Caco-2 (cell line): ENCODE results near the gene SEC14L1. TPM values are rescaled to one million over a fixed set of nuclear protein-coding genes. Genes with fewer than 3 reads are reported as not detected.

Experiments used
- BruUV-seq: library from RNA; stranded (reverse); fragments of 400-500 nt; replicated peaks from 2 replicates; lab custom pipeline; 2021; lab: Mats Ljungman, UMichigan
- CTCF ChIA-PET: fragments of 300-600 bp; sonication (Branson Sonifier 250); formaldehyde crosslinking; loops from one replicate; lab custom pipeline; 2022; ENCODE audit warnings: antibody characterized with exemption; lab: Charles Lee
- POLR2A ChIA-PET: fragments of 300-600 bp; sonication (Branson Sonifier 250); formaldehyde crosslinking; loops from one replicate; lab custom pipeline; 2022; ENCODE audit warnings: antibody characterized with exemption; lab: Charles Lee
- DNase-seq, 2 experiments: peaks; one replicate each; pipeline versions ENCODE4 v3.0.0 to v3.0.0-alpha.2; 2020 to 2022
- H3K27me3 ChIP-seq: replicated peaks from 2 replicates; pipeline ENCODE4 v1.6.0; 2011; ENCODE audit warnings: low read length; ENCODE audit not compliant: control insufficient read depth, insufficient read depth
- H3K36me3 ChIP-seq: 2 replicates; pipeline ENCODE4 v1.5.1; 2011; ENCODE audit warnings: low read length; ENCODE audit not compliant: control insufficient read depth, insufficient read depth
- H3K4me1 ChIP-seq: fragments of 250-450 bp; sonication (Bioruptor Pico); 2 replicates; pipeline ENCODE4 v1.5.1; 2020; ENCODE audit warnings: mild to moderate bottlenecking
- H3K4me3 ChIP-seq: 2 replicates; pipeline ENCODE4 v1.5.1; 2011; ENCODE audit warnings: low read depth, mild to moderate bottlenecking, control low read depth, low read length
- H3K9me3 ChIP-seq: fragments of 250-450 bp; sonication (Bioruptor Pico); 2 replicates; pipeline ENCODE4 v1.5.1; 2020; ENCODE audit warnings: mild to moderate bottlenecking, moderate library complexity
- H3K27ac Mint-ChIP-seq: one replicate; pipeline ENCODE4 v1.8.0; 2022; ENCODE audit warnings: mixed read lengths; ENCODE audit not compliant: unreplicated experiment
- H3K27me3 Mint-ChIP-seq: one replicate; pipeline ENCODE4 v1.8.0; 2022; ENCODE audit warnings: mixed read lengths; ENCODE audit not compliant: insufficient read depth, unreplicated experiment
- H3K36me3 Mint-ChIP-seq: one replicate; pipeline ENCODE4 v1.8.0; 2022; ENCODE audit warnings: mild to moderate bottlenecking, mixed read lengths; ENCODE audit not compliant: insufficient read depth, unreplicated experiment
- H3K4me1 Mint-ChIP-seq: one replicate; pipeline ENCODE4 v1.8.0; 2022; ENCODE audit warnings: low read depth, mixed read lengths; ENCODE audit not compliant: unreplicated experiment
- H3K4me3 Mint-ChIP-seq: one replicate; pipeline ENCODE4 v1.8.0; 2022; ENCODE audit warnings: mild to moderate bottlenecking, moderate library complexity, mixed read lengths; ENCODE audit not compliant: unreplicated experiment
- H3K9me3 Mint-ChIP-seq: one replicate; pipeline ENCODE4 v1.8.0; 2022; ENCODE audit warnings: mixed read lengths; ENCODE audit not compliant: unreplicated experiment
- intact Hi-C: fragments of 100-400 bp; cut with micrococcal nuclease; formaldehyde crosslinking; loops from one replicate; pipeline ENCODE4 v1.10.0; 2022; ENCODE audit not compliant: unreplicated experiment
- total RNA-seq: library from RNA; stranded (reverse); gene quantifications from 2 replicates; pipeline ENCODE4 v1.2.3, GENCODE V29; 2022
- TF ChIP-seq, protein P1 (sequence below), 2 experiments: fragments of 200-600 bp in 1 of 2; IDR thresholded peaks; 1 replicate in 1 of 2; 2 replicates in 1 of 2; pipeline versions ENCODE4 v1.5.1 to v1.8.0; 2011 to 2022; ENCODE audit warnings: antibody characterized with exemption in 1 of 2, control low read depth in 1 of 2, inconsistent platforms in 1 of 2, low read depth in 1 of 2, low read length in 1 of 2, mild to moderate bottlenecking in 1 of 2, moderate library complexity in 1 of 2; ENCODE audit not compliant: insufficient read depth in 1 of 2, severe bottlenecking in 1 of 2, unreplicated experiment in 1 of 2

Gene SEC14L1
- total RNA-seq, 1 experiment from 2014 or later, result 92.0 TPM

DNA sequence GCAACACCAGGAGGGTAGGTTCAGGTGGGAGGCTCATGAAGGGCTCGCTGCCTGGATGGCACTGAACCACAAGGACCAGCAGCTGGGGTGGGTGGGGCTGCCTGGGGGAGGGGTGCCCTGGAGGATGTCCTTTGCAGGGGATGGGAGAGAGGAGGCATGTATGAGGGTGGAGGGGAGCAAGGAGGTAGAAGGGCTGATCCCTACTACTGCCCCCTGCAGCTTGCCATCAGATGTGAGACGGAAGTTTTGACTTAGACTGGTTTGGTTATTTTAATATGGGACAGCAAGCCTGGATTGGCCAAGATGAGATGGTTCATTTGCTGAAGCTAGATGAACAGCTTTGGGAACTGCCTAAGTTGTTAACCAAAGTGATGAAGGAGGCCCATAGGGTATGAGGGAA is 115.9 kb downstream of the SEC14L1 start:
- no peak overlapping the region for H3K4me3 ChIP-seq
- H3K36me3 ChIP-seq, result no peaks in the 10 kb centered on the region
- TF ChIP-seq, protein P1, sequence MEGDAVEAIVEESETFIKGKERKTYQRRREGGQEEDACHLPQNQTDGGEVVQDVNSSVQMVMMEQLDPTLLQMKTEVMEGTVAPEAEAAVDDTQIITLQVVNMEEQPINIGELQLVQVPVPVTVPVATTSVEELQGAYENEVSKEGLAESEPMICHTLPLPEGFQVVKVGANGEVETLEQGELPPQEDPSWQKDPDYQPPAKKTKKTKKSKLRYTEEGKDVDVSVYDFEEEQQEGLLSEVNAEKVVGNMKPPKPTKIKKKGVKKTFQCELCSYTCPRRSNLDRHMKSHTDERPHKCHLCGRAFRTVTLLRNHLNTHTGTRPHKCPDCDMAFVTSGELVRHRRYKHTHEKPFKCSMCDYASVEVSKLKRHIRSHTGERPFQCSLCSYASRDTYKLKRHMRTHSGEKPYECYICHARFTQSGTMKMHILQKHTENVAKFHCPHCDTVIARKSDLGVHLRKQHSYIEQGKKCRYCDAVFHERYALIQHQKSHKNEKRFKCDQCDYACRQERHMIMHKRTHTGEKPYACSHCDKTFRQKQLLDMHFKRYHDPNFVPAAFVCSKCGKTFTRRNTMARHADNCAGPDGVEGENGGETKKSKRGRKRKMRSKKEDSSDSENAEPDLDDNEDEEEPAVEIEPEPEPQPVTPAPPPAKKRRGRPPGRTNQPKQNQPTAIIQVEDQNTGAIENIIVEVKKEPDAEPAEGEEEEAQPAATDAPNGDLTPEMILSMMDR (IDR thresholded peaks at IDR 0.05; ENCODE audit: insufficient read depth in 1 of 2, low read depth in 1 of 2, low read length in 1 of 2, severe bottlenecking in 1 of 2, unreplicated experiment in 1 of 2), result no peak
- H3K4me1 Mint-ChIP-seq, result peaks cover 17% of the 10 kb centered on the region
- no peaks in the 10 kb centered on the region for H3K27me3 Mint-ChIP-seq
- no peak overlapping the region for H3K4me3 Mint-ChIP-seq
- peaks cover 5% of the 10 kb centered on the region for H3K36me3 Mint-ChIP-seq
- no peaks in the 10 kb centered on the region for H3K9me3 Mint-ChIP-seq
- DNase-seq, result no peak
- peaks cover 22% of the 10 kb centered on the region for H3K4me1 ChIP-seq
- intact Hi-C loops, result loop anchor here (10.0 kb wide), 1 partner anchor 238 kb away; no protein-coding TSS in a partner anchor
- CTCF ChIA-PET, result no interaction called here
- BruUV-seq, result no TSS peak
- no peaks in the 10 kb centered on the region; the same call in 1 of the 2 replicates for H3K9me3 ChIP-seq
- no peak overlapping the region for H3K27ac Mint-ChIP-seq
- POLR2A ChIA-PET, result no interaction called here
- no peaks in the 10 kb centered on the region for H3K27me3 ChIP-seq

DNA sequence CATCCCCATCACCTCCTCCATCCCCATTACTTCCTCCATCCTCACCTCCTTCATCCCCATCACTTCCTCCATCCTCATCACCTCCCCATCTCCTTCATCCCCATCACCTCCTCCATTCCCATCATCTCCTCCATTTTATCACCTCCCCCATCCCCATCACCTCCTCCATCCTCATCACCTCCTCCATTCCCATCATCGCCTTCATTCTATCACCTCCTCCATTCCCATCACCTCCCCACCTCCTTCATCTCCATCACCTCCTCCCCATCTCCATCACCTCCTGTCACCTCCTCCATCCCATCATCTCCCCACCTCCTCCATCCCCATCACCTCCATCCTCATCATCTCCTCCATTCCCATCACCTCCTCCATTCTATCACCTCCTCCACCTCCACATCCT is 116.4 kb downstream of the SEC14L1 start:
- ChIA-PET POLR2A (no interaction called here), CTCF (no interaction called here)
- no peak overlapping the region for H3K4me3 Mint-ChIP-seq
- H3K36me3 Mint-ChIP-seq, result peaks cover 5% of the 10 kb centered on the region
- BruUV-seq, result no TSS peak
- no peak overlapping the region for H3K4me3 ChIP-seq
- TF ChIP-seq, protein P1 (IDR thresholded peaks at IDR 0.05; ENCODE audit: insufficient read depth in 1 of 2, low read depth in 1 of 2, low read length in 1 of 2, severe bottlenecking in 1 of 2, unreplicated experiment in 1 of 2), result no peak
- H3K4me1 ChIP-seq, result peaks cover 22% of the 10 kb centered on the region
- no peaks in the 10 kb centered on the region; the same call in 1 of the 2 replicates for H3K9me3 ChIP-seq
- H3K36me3 ChIP-seq, result no peaks in the 10 kb centered on the region
- H3K27ac Mint-ChIP-seq, result no peak overlapping the region
- no peaks in the 10 kb centered on the region for H3K27me3 Mint-ChIP-seq
- peaks cover 17% of the 10 kb centered on the region for H3K4me1 Mint-ChIP-seq
- DNase-seq, result no peak
- intact Hi-C loops, result loop anchor here (10.0 kb wide), 1 partner anchor 238 kb away; no protein-coding TSS in a partner anchor
- no peaks in the 10 kb centered on the region for H3K27me3 ChIP-seq
- no peaks in the 10 kb centered on the region for H3K9me3 Mint-ChIP-seq

DNA sequence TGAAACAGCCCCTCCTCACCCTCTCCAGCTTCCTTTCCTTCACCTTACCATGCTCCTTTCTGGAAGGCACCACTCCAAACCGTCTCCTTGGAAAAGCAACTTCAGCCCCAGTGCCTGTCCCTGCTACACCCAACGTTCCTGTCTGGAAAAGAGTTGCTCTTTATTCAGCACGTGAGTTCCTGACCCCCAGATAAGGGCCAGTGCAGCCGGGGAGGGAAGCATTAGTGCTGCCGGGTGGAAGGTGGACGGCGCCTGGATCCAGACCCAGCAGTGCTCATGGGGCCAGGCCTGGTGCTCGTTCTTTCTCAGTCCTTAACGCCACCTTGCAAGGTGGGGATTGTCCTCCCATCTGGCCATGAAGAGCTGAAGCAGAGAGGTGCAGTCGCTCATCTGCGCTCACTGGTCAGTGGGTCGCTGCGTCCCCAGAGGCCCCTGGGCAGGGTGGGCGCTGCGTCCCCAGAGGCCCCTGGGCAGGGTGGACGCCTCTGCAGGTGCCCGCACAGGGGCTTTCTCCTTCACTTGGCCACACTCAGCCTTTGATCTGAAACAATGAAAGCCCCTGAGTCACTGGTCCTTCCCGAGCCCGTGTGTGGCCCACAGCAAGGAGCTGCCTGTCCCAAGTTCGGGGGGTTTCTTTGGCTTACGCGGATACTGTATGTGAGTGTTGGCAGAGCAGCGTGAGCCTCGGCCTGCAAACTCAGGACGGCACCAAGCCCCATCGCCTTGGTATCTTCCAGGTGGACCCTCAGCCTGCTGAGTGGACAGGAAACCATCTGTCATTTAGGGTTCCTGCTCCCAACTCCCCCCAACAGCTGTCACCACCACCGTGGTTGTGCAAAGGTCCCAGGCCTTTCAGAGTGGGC is 117.1 kb downstream of the SEC14L1 start:
- CTCF ChIA-PET, result no interaction called here
- no peak overlapping the region for H3K4me3 Mint-ChIP-seq
- no TSS peak for BruUV-seq
- Histone ChIP-seq H3K4me1 (peaks cover 22% of the 10 kb centered on the region), H3K4me3 (no peak overlapping the region), H3K9me3 (no peaks in the 10 kb centered on the region; the same call in 1 of the 2 replicates), H3K36me3 (no peaks in the 10 kb centered on the region), H3K27me3 (no peaks in the 10 kb centered on the region)
- H3K9me3 Mint-ChIP-seq, result no peaks in the 10 kb centered on the region
- intact Hi-C loops, result loop anchor here (10.0 kb wide), 1 partner anchor 237 kb away; no protein-coding TSS in a partner anchor
- peaks cover 5% of the 10 kb centered on the region for H3K36me3 Mint-ChIP-seq
- DNase-seq, result no peak
- H3K4me1 Mint-ChIP-seq, result peaks cover 17% of the 10 kb centered on the region
- H3K27me3 Mint-ChIP-seq, result no peaks in the 10 kb centered on the region
- H3K27ac Mint-ChIP-seq, result no peak overlapping the region
- TF ChIP-seq, protein P1 (IDR thresholded peaks at IDR 0.05; ENCODE audit: insufficient read depth in 1 of 2, low read depth in 1 of 2, low read length in 1 of 2, severe bottlenecking in 1 of 2, unreplicated experiment in 1 of 2), result no peak
- POLR2A ChIA-PET, result no interaction called here
